GM12878 (cell line): ENCODE data around the gene P3H3.

ENCODE experiments used
- CTCF ChIP-seq, 3 experiments: IDR thresholded peaks in 2 of 3; conservative IDR thresholded peaks in 1 of 3; 2 replicates each; pipeline ENCODE4 v1.5.1; 2011; ENCODE audit warnings: low read depth in 3 of 3, low read length in 3 of 3, mild to moderate bottlenecking in 3 of 3, control low read depth in 2 of 3, moderate library complexity in 2 of 3, inconsistent platforms in 1 of 3, mixed read lengths in 1 of 3; ENCODE audit not compliant: control insufficient read depth in 2 of 3, insufficient read depth in 1 of 3; ENCODE audit errors: extremely low read depth in 1 of 3
- EGR1 ChIP-seq, 2 experiments: IDR thresholded peaks; 1 replicate in 1 of 2; 2 replicates in 1 of 2; pipeline ENCODE4 v1.6.1; 2011 to 2012; ENCODE audit warnings: low read depth in 2 of 2, low read length in 2 of 2, borderline replicate concordance in 1 of 2, mild to moderate bottlenecking in 1 of 2, moderate library complexity in 1 of 2
- EP300 ChIP-seq, 2 experiments: fragments of 150-350 bp in 1 of 2; IDR thresholded peaks; 2 replicates each; pipeline ENCODE4 v1.6.1; 2011 to 2012; ENCODE audit warnings: low read depth in 2 of 2, low read length in 2 of 2, borderline replicate concordance in 1 of 2, improper control_type of control experiment in 1 of 2, inconsistent platforms in 1 of 2; ENCODE audit not compliant: control insufficient read depth in 1 of 2
- FOXM1 ChIP-seq: IDR thresholded peaks from 2 replicates; pipeline ENCODE4 v1.6.1; 2012; ENCODE audit warnings: low read depth, mild to moderate bottlenecking, inconsistent platforms, low read length, moderate library complexity
- PAX8 ChIP-seq: fragments of 450-650 bp; IDR thresholded peaks from 2 replicates; pipeline ENCODE4 v1.6.1; 2017; ENCODE audit warnings: mild to moderate bottlenecking, moderate library complexity
- POLR2A ChIP-seq: IDR thresholded peaks from 2 replicates; pipeline ENCODE4 v1.6.1; 2011; ENCODE audit warnings: low read depth, mild to moderate bottlenecking, low read length
- RBBP5 ChIP-seq: fragments of 200-600 bp; sonication (generic); conservative IDR thresholded peaks from 2 replicates; pipeline ENCODE4 v1.6.1; 2016
- TBL1XR1 ChIP-seq: IDR thresholded peaks from 2 replicates; pipeline ENCODE4 v1.6.1; 2012; ENCODE audit warnings: low read depth, low read length, improper control_type of control experiment
- ZNF274 ChIP-seq: IDR thresholded peaks from one replicate; pipeline ENCODE4 v1.8.0; 2011; ENCODE audit not compliant: insufficient read length, insufficient read depth
- TF ChIP-seq, protein P1 (sequence below): IDR thresholded peaks from 2 replicates; pipeline ENCODE4 v1.6.1; 2012; ENCODE audit warnings: mild to moderate bottlenecking, low read depth, low read length
- TF ChIP-seq, protein P2 (sequence below): fragments of 450-650 bp; IDR thresholded peaks from 2 replicates; pipeline ENCODE4 v1.6.1; 2017; ENCODE audit warnings: mild to moderate bottlenecking
- TF ChIP-seq, protein P3 (sequence below): IDR thresholded peaks from 2 replicates; pipeline ENCODE4 v1.6.1; 2012; ENCODE audit warnings: improper control_type of control experiment, low read depth, low read length; ENCODE audit not compliant: insufficient replicate concordance

GRCh38 chr12:6847676-6848075 lies 19.5 kb downstream of the P3H3 start:
- no peak for TF ChIP-seq RBBP5
- TF ChIP-seq CTCF (IDR thresholded peaks at IDR 0.05 in 2 of 3, conservative IDR thresholded peaks at IDR 0.05 in 1 of 3; ENCODE audit: control insufficient read depth in 2 of 3, extremely low read depth in 1 of 3, insufficient read depth in 1 of 3, low read depth in 3 of 3, low read length in 3 of 3) = no peak
- TF ChIP-seq TBL1XR1 = no peak
- no peak for TF ChIP-seq FOXM1
- no peak for TF ChIP-seq ZNF274
- TF ChIP-seq, protein P1, sequence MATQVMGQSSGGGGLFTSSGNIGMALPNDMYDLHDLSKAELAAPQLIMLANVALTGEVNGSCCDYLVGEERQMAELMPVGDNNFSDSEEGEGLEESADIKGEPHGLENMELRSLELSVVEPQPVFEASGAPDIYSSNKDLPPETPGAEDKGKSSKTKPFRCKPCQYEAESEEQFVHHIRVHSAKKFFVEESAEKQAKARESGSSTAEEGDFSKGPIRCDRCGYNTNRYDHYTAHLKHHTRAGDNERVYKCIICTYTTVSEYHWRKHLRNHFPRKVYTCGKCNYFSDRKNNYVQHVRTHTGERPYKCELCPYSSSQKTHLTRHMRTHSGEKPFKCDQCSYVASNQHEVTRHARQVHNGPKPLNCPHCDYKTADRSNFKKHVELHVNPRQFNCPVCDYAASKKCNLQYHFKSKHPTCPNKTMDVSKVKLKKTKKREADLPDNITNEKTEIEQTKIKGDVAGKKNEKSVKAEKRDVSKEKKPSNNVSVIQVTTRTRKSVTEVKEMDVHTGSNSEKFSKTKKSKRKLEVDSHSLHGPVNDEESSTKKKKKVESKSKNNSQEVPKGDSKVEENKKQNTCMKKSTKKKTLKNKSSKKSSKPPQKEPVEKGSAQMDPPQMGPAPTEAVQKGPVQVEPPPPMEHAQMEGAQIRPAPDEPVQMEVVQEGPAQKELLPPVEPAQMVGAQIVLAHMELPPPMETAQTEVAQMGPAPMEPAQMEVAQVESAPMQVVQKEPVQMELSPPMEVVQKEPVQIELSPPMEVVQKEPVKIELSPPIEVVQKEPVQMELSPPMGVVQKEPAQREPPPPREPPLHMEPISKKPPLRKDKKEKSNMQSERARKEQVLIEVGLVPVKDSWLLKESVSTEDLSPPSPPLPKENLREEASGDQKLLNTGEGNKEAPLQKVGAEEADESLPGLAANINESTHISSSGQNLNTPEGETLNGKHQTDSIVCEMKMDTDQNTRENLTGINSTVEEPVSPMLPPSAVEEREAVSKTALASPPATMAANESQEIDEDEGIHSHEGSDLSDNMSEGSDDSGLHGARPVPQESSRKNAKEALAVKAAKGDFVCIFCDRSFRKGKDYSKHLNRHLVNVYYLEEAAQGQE = no peak
- TF ChIP-seq, protein P2, sequence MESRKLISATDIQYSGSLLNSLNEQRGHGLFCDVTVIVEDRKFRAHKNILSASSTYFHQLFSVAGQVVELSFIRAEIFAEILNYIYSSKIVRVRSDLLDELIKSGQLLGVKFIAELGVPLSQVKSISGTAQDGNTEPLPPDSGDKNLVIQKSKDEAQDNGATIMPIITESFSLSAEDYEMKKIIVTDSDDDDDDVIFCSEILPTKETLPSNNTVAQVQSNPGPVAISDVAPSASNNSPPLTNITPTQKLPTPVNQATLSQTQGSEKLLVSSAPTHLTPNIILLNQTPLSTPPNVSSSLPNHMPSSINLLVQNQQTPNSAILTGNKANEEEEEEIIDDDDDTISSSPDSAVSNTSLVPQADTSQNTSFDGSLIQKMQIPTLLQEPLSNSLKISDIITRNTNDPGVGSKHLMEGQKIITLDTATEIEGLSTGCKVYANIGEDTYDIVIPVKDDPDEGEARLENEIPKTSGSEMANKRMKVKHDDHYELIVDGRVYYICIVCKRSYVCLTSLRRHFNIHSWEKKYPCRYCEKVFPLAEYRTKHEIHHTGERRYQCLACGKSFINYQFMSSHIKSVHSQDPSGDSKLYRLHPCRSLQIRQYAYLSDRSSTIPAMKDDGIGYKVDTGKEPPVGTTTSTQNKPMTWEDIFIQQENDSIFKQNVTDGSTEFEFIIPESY = no peak
- TF ChIP-seq EGR1 (IDR thresholded peaks at IDR 0.05; ENCODE audit: borderline replicate concordance in 1 of 2, low read depth in 2 of 2, low read length in 2 of 2) = no peak
- no peak for TF ChIP-seq EP300 (IDR thresholded peaks at IDR 0.05; ENCODE audit: borderline replicate concordance in 1 of 2, control insufficient read depth in 1 of 2, low read depth in 2 of 2, low read length in 2 of 2)
- TF ChIP-seq, protein P3, sequence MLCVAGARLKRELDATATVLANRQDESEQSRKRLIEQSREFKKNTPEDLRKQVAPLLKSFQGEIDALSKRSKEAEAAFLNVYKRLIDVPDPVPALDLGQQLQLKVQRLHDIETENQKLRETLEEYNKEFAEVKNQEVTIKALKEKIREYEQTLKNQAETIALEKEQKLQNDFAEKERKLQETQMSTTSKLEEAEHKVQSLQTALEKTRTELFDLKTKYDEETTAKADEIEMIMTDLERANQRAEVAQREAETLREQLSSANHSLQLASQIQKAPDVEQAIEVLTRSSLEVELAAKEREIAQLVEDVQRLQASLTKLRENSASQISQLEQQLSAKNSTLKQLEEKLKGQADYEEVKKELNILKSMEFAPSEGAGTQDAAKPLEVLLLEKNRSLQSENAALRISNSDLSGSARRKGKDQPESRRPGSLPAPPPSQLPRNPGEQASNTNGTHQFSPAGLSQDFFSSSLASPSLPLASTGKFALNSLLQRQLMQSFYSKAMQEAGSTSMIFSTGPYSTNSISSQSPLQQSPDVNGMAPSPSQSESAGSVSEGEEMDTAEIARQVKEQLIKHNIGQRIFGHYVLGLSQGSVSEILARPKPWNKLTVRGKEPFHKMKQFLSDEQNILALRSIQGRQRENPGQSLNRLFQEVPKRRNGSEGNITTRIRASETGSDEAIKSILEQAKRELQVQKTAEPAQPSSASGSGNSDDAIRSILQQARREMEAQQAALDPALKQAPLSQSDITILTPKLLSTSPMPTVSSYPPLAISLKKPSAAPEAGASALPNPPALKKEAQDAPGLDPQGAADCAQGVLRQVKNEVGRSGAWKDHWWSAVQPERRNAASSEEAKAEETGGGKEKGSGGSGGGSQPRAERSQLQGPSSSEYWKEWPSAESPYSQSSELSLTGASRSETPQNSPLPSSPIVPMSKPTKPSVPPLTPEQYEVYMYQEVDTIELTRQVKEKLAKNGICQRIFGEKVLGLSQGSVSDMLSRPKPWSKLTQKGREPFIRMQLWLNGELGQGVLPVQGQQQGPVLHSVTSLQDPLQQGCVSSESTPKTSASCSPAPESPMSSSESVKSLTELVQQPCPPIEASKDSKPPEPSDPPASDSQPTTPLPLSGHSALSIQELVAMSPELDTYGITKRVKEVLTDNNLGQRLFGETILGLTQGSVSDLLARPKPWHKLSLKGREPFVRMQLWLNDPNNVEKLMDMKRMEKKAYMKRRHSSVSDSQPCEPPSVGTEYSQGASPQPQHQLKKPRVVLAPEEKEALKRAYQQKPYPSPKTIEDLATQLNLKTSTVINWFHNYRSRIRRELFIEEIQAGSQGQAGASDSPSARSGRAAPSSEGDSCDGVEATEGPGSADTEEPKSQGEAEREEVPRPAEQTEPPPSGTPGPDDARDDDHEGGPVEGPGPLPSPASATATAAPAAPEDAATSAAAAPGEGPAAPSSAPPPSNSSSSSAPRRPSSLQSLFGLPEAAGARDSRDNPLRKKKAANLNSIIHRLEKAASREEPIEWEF = no peak
- TF ChIP-seq POLR2A = no peak
- TF ChIP-seq PAX8 = no peak
